Lower leg skin (tissue), 3 donors: ENCODE measurements around the gene NPHS1.
"Not testable (repeated sequence)": the region's sequence is repeated elsewhere in the genome, so short reads cannot be mapped to it uniquely, and the experiment has no call there.

Experiments used
- POLR2A ChIP-seq, 2 donors: fragments of 450-650 bp; IDR thresholded peaks; one replicate each; pipeline ENCODE4 v1.6.1; 2016 to 2017; ENCODE audit warnings: antibody characterized with exemption in 2 of 2, mild to moderate bottlenecking in 1 of 2, moderate library complexity in 1 of 2
- TF ChIP-seq, protein P1 (sequence below), 3 donors: fragments of 450-650 bp; IDR thresholded peaks; one replicate each; pipeline ENCODE4 v1.5.1; 2016; ENCODE audit warnings: antibody characterized with exemption in 3 of 3, mild to moderate bottlenecking in 3 of 3, moderate library complexity in 2 of 3

- TF ChIP-seq, protein P1, sequence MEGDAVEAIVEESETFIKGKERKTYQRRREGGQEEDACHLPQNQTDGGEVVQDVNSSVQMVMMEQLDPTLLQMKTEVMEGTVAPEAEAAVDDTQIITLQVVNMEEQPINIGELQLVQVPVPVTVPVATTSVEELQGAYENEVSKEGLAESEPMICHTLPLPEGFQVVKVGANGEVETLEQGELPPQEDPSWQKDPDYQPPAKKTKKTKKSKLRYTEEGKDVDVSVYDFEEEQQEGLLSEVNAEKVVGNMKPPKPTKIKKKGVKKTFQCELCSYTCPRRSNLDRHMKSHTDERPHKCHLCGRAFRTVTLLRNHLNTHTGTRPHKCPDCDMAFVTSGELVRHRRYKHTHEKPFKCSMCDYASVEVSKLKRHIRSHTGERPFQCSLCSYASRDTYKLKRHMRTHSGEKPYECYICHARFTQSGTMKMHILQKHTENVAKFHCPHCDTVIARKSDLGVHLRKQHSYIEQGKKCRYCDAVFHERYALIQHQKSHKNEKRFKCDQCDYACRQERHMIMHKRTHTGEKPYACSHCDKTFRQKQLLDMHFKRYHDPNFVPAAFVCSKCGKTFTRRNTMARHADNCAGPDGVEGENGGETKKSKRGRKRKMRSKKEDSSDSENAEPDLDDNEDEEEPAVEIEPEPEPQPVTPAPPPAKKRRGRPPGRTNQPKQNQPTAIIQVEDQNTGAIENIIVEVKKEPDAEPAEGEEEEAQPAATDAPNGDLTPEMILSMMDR (IDR thresholded peaks at IDR 0.05): not testable (repeated sequence)
- not testable (repeated sequence) for TF ChIP-seq POLR2A (IDR thresholded peaks at IDR 0.05)
These were observed 17.9 kb upstream of the NPHS1 start for GRCh38 chr19:35870124-35870736.
